Subcutaneous abdominal adipose tissue (tissue), 5 donors: ENCODE data around the gene C1orf105.

Source experiments
- H3K27ac ChIP-seq: one replicate; pipeline ENCODE4 v1.7.0; 2013; ENCODE audit warnings: low read depth, mild to moderate bottlenecking, inconsistent platforms, low read length, moderate library complexity
- H3K27me3 ChIP-seq, 5 donors: one replicate each; pipeline ENCODE4 v1.7.0; 2013; ENCODE audit warnings: low read length in 5 of 5, inconsistent platforms in 1 of 5; ENCODE audit not compliant: control insufficient read depth in 5 of 5, insufficient read depth in 4 of 5
- H3K36me3 ChIP-seq, 5 donors: one replicate each; pipeline ENCODE4 v1.7.0; 2013; ENCODE audit warnings: low read length in 5 of 5; ENCODE audit not compliant: control insufficient read depth in 5 of 5, insufficient read depth in 5 of 5
- H3K4me1 ChIP-seq, 5 donors: one replicate each; pipeline ENCODE4 v1.7.0; 2013; ENCODE audit warnings: low read length in 5 of 5, mild to moderate bottlenecking in 3 of 5, moderate library complexity in 1 of 5; ENCODE audit not compliant: control insufficient read depth in 5 of 5, insufficient read depth in 5 of 5
- H3K4me3 ChIP-seq, 5 donors: one replicate each; pipeline ENCODE4 v1.7.0; 2013; ENCODE audit warnings: low read length in 5 of 5, low read depth in 1 of 5
- H3K9ac ChIP-seq, 5 donors: one replicate each; pipeline ENCODE4 v1.7.0; 2013; ENCODE audit warnings: low read length in 5 of 5, mild to moderate bottlenecking in 4 of 5, moderate library complexity in 3 of 5
- H3K9me3 ChIP-seq, 5 donors: one replicate each; pipeline ENCODE4 v1.7.0; 2013; ENCODE audit warnings: low read length in 5 of 5; ENCODE audit not compliant: control insufficient read depth in 5 of 5
- donor health status: healthy.
- donor health status: healthy.
- donor health status: healthy.
- donor health status: healthy.
- donor health status: healthy.

Gene C1orf105

DNA sequence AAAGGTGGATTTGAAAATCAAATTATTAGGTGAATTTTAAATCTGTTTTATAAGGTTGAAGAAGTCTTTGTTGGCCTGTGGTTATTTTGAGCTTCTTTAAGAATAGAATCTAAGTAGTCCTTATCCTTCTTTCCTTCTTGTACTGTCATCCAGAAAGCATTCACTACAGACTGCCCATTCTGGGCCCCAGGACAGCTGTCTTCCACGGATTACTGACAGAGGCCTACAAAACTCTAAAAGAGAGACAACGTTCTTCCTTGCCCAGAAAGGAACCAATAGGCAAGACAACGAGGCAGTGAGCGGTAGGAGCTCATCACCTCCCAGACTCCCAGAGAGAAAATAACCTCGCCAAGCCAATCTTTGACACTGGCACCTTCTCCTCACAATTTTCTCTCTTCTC is 47.8 kb downstream of the C1orf105 start:
- Histone ChIP-seq H3K9me3 (no peaks in the 10 kb centered on the region), H3K9ac (no peak overlapping the region), H3K4me1 (no peaks in the 10 kb centered on the region), H3K4me3 (no peak overlapping the region), H3K27me3 (no peaks in the 10 kb centered on the region), H3K27ac (no peak overlapping the region), H3K36me3 (no peaks in the 10 kb centered on the region)

DNA sequence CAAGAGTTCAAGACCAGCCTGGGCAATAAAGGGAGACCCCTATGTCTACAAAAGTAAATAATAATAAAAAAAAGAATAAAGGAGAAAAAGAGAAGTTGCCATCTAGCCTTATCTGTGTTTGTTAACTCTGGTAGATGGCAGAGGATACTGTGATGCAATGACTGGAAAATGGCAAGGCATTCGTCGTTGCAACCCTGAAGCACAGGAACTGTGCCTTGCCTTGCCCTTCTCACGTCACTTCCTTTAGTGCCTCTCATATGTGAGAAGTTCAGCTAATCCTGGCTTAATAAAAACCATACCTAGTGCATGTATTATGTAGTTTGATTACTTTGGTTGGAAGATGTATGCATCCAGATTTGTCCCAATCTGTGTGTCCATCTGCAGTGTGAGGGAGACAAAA is 49.2 kb downstream of the C1orf105 start:
- Histone ChIP-seq H3K27ac (no peak overlapping the region), H3K9ac (no peak overlapping the region), H3K27me3 (no peaks in the 10 kb centered on the region), H3K4me3 (no peak overlapping the region), H3K36me3 (no peaks in the 10 kb centered on the region), H3K9me3 (no peaks in the 10 kb centered on the region), H3K4me1 (peaks cover 0 to 4% (median 0%) of the 10 kb centered on the region in 5 donors)

DNA sequence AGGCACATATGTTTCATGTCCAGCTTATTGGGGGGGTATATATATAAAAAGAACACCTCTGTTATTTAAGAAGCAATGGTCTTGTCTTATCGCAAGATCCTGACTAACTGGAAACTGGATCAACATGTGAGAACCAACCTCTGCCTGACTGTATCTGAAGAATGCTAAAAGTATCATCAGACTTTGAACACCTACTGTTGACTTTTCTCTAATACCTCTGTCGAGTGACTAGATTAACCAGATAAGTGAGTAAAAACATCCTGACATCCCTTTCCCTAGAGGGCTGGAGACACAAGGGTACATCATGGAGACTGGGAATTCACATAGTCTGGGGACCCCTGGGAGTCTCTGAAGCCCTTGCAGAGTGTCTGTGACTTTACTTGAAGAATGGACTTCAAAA is 49.7 kb downstream of the C1orf105 start:
- Histone ChIP-seq H3K27ac (no peak overlapping the region), H3K36me3 (no peaks in the 10 kb centered on the region), H3K27me3 (no peaks in the 10 kb centered on the region), H3K4me3 (no peak overlapping the region), H3K4me1 (peaks cover 0 to 4% (median 0%) of the 10 kb centered on the region in 5 donors), H3K9me3 (no peaks in the 10 kb centered on the region), H3K9ac (no peak overlapping the region)

DNA sequence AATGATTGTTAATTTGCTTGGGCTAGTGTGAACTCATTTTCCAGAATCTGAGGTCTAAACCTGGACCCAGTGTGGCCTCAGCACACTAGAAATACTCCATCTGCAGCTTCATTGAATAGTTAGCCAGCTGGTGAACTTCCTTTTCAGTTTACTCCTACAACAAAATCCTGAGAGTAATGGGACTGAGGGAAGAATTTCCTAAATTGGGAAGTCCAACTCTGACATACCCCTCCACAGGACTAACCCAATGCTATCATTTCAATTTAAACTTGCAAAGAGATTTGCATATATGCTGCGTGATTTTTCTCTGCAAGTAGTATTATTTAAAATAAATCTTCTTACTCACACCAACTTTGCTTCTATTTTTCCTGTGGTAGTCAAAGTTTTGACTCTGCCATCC is 51.2 kb downstream of the C1orf105 start:
- no peak overlapping the region for H3K4me3 ChIP-seq
- no peak overlapping the region for H3K27ac ChIP-seq
- H3K36me3 ChIP-seq: no peaks in the 10 kb centered on the region
- no peaks in the 10 kb centered on the region for H3K27me3 ChIP-seq
- no peak overlapping the region for H3K9ac ChIP-seq
- peaks cover 0 to 4% (median 0%) of the 10 kb centered on the region in 5 donors for H3K4me1 ChIP-seq
- no peaks in the 10 kb centered on the region for H3K9me3 ChIP-seq

DNA sequence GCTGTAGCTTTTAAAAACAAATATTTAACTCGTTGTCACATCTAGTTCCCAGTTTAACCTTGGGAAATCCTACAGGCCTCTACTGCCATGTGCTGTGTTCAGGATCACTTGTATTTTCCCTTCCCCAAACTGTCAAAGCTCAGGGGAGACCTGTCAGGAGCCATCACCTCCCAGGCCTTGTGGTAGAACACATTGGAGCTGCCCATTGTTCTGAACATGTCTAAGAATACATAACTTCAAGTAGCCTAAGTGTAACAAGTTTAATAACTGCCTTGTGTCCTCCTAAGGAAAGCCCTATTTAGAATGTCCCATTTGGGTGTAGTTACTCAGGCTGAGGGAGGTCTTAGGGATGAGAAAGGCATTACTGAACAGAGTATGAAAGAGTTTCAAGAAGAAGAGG is 52.0 kb downstream of the C1orf105 start:
- Histone ChIP-seq H3K4me1 (peaks cover 0 to 4% (median 0%) of the 10 kb centered on the region in 5 donors), H3K27ac (no peak overlapping the region), H3K27me3 (no peaks in the 10 kb centered on the region), H3K4me3 (no peak overlapping the region), H3K36me3 (no peaks in the 10 kb centered on the region), H3K9me3 (no peaks in the 10 kb centered on the region), H3K9ac (no peak overlapping the region)

DNA sequence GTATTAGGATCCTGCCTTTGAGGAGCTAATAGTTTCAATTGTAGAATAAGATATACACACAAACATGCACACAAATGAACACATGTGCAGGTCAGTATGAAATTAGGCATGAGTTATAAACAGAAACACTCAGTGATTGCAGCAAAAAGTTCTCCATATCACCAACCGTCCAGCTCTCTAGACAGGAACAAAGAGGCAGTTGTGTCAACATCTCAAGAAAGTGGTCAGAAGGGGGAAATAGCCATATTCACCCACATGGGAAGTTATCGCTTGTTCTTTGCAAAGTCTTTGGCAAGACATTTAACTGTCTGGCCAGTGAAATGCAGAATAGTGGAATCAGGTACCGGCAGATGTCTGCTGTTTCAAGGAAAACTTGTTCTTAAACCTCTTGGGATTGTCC is 52.8 kb downstream of the C1orf105 start:
- no peaks in the 10 kb centered on the region for H3K9me3 ChIP-seq
- no peaks in the 10 kb centered on the region for H3K36me3 ChIP-seq
- H3K27ac ChIP-seq: no peak overlapping the region
- no peak overlapping the region for H3K9ac ChIP-seq
- H3K4me3 ChIP-seq: no peak overlapping the region
- H3K4me1 ChIP-seq: peaks cover 0 to 4% (median 0%) of the 10 kb centered on the region in 5 donors
- H3K27me3 ChIP-seq: no peaks in the 10 kb centered on the region

DNA sequence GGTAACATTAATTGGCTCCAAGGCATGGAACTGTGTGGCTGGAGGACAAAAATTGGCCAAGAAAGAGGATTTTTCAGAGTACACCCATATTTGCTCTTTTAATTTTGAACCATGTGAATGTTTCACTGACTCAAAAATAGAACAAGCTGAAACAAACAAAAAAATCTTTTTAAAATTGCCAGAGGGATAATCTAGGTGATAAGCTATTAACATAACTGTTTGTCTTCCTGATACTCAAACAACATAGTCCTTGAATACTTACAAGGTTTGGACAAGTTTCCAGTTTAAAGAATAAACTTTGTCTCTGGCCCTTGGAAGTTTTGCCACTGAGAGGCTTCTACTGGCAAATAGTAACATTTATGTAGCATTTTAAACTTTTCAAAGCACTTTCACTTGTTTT is 53.4 kb downstream of the C1orf105 start:
- Histone ChIP-seq H3K9ac (no peak overlapping the region), H3K4me1 (peaks cover 0 to 4% (median 0%) of the 10 kb centered on the region in 5 donors), H3K36me3 (no peaks in the 10 kb centered on the region), H3K27ac (no peak overlapping the region), H3K4me3 (no peak overlapping the region), H3K27me3 (no peaks in the 10 kb centered on the region), H3K9me3 (no peaks in the 10 kb centered on the region)

DNA sequence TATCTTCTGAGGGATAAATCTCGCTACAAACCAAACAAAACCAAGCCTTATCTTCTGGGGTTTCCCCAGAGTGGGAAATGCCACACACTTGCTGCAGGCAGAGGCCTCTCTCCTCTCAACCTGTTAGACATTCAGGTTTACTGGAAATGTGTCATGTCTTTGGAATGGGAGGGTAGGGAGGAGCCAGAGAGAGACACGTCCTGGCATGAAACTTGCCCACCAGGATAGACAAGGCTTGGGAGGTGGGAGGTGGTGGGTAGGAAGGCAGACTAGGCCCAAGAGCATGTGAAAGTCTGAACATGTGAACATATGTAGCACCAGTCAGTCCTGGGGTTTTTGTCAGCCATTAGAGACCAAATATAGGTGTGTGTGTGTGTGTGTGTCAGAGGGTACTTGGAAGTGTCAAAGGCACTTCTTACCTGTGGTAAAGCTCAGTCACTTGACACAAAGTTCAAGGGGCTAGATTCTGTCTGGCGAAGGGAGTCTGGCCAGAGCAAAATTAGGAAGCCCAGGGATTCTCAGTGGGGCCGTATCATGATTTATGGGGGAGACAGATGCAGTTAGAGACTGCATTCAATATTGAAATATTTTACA is 55.8 kb downstream of the C1orf105 start:
- no peak overlapping the region for H3K27ac ChIP-seq
- no peaks in the 10 kb centered on the region for H3K27me3 ChIP-seq
- peaks cover 0 to 4% (median 0%) of the 10 kb centered on the region in 5 donors for H3K4me1 ChIP-seq
- H3K9ac ChIP-seq: no peak overlapping the region
- H3K36me3 ChIP-seq: no peaks in the 10 kb centered on the region
- no peaks in the 10 kb centered on the region for H3K9me3 ChIP-seq
- no peak overlapping the region for H3K4me3 ChIP-seq

DNA sequence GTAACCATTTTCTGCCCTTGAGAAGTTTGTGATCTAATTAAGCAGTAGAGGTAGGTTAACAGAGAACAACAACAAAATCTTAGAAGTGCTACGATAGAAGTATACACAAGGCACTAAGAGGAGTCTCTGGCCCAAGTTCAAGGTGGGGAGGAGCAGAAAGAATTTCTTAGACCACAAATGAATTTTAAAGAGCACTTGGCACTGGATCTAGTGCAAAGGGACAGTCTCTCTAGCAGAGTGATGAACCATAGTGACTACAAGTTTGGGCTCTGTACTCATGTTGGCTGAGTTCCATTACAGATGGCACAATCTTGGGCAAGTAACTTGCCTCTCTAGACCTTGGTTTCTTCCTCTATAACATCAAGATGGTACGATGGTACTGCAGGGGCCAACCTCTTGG is 56.7 kb downstream of the C1orf105 start:
- Histone ChIP-seq H3K27ac (no peak overlapping the region), H3K27me3 (no peaks in the 10 kb centered on the region), H3K9ac (no peak overlapping the region), H3K9me3 (no peaks in the 10 kb centered on the region), H3K4me3 (no peak overlapping the region), H3K4me1 (peaks cover 0 to 4% (median 0%) of the 10 kb centered on the region in 5 donors), H3K36me3 (no peaks in the 10 kb centered on the region)

DNA sequence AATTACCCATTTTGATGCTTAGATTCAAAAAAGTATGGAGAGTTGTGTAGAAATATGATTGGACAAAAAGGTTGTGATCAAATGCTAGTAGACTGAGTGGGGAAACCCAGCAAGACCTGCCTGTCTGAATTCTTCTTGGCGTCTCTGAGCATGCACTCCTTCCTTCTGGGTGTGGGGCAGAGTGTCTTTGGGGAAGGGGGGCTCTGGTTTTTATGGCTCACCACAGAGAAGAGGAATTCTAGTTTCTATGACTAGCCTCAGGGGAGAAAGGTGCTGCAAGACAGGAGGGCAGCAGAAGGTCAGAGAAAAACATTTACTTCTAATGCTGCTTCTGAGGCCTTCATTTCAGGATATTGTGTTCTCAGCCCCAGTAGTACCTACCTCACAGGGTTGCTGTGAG is 57.3 kb downstream of the C1orf105 start:
- Histone ChIP-seq H3K27me3 (no peaks in the 10 kb centered on the region), H3K36me3 (no peaks in the 10 kb centered on the region), H3K27ac (no peak overlapping the region), H3K9ac (no peak overlapping the region), H3K4me3 (no peak overlapping the region), H3K4me1 (peaks cover 0 to 4% (median 0%) of the 10 kb centered on the region in 5 donors), H3K9me3 (no peaks in the 10 kb centered on the region)

DNA sequence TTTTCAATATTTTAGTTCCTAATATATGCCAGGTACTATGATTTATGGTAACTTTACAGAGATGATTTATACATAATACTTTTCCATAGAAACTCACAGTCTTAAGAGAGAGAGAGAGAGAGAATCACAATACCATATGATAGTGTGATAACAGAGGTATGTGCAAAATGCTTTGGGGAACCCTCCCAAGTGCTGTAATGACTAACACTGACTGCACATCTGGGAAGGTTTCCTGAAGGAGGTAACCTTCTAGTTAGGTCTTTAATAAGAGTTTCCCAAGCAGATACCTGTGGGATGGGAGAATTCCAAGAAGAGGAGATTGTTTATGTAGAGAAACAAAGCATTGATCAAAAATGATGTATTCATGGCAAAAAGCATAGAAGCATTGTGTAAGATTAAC is 58.0 kb downstream of the C1orf105 start:
- Histone ChIP-seq H3K4me1 (peaks cover 0 to 4% (median 0%) of the 10 kb centered on the region in 5 donors), H3K9me3 (no peaks in the 10 kb centered on the region), H3K27me3 (no peaks in the 10 kb centered on the region), H3K9ac (no peak overlapping the region), H3K27ac (no peak overlapping the region), H3K36me3 (no peaks in the 10 kb centered on the region), H3K4me3 (no peak overlapping the region)
